ENCODE data around the gene LPCAT1. TPM values are rescaled to one million over a fixed set of nuclear protein-coding genes. Genes with fewer than 3 reads are reported as not detected.

Gene LPCAT1
- total RNA-seq, 6 experiments from 2014 or later: 37.5 to 53.5 (median 44.1) TPM

DNA sequence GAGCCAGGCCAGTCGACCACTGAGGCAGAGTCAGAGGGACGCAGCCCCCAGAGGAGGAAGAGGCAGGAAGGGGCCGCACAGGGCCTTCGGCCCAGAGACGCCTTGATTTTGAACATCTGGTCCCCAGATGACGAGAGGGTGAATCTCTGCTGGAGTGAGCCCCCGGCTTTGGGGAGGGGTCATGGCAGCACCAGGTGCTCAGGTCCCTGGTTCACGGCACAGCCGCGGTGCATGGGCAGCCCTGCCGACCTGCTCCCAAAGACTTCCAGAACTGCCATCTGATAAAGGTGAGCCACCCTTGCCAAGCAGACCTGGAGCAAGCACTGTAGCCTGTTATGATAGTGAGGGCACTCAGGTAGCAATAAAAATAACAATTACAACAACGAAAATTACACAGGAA is 29.8 kb downstream of the LPCAT1 start:
- H3K4me3 Mint-ChIP-seq: no peak overlapping the region
- H3K4me1 Mint-ChIP-seq (ENCODE audit: low read depth): peaks cover 14% of the 10 kb centered on the region
- peaks cover 1% of the 10 kb centered on the region; the same call in 1 of the 2 replicates for H3K27me3 Mint-ChIP-seq (ENCODE audit: insufficient read depth)
- H3K36me3 Mint-ChIP-seq (ENCODE audit: low read depth): peaks cover 20% of the 10 kb centered on the region
- H3K9me3 Mint-ChIP-seq: no peaks in the 10 kb centered on the region
- DNase-seq: no peak
- TF ChIP-seq, protein P1, sequence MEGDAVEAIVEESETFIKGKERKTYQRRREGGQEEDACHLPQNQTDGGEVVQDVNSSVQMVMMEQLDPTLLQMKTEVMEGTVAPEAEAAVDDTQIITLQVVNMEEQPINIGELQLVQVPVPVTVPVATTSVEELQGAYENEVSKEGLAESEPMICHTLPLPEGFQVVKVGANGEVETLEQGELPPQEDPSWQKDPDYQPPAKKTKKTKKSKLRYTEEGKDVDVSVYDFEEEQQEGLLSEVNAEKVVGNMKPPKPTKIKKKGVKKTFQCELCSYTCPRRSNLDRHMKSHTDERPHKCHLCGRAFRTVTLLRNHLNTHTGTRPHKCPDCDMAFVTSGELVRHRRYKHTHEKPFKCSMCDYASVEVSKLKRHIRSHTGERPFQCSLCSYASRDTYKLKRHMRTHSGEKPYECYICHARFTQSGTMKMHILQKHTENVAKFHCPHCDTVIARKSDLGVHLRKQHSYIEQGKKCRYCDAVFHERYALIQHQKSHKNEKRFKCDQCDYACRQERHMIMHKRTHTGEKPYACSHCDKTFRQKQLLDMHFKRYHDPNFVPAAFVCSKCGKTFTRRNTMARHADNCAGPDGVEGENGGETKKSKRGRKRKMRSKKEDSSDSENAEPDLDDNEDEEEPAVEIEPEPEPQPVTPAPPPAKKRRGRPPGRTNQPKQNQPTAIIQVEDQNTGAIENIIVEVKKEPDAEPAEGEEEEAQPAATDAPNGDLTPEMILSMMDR (IDR thresholded peaks at IDR 0.05): no peak
- H3K27ac Mint-ChIP-seq: no peak overlapping the region

DNA sequence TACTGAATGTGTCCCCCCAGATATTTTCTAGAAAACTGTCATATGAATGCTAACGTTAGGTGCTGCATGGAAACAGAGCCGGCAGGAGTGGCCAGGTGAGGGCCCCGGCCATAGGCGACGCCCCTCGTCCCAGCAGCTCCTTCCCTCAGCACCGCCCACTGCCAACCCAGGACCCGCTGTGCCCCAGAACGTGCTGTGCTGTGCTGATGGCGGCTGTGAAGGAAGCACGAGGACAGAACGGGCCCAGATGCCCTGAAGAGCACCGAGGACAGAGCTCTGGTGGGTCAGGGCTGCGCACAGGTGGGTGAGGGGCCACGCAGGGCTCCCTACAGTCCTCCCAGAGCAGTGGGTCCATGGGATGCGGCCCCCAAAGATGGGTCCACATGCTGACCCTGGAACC is 30.3 kb downstream of the LPCAT1 start:
- TF ChIP-seq, protein P1 (IDR thresholded peaks at IDR 0.05): no peak
- DNase-seq: no peak
- peaks cover 1% of the 10 kb centered on the region; the same call in 1 of the 2 replicates for H3K27me3 Mint-ChIP-seq (ENCODE audit: insufficient read depth)
- no peak overlapping the region for H3K27ac Mint-ChIP-seq
- H3K4me3 Mint-ChIP-seq: no peak overlapping the region
- peaks cover 16% of the 10 kb centered on the region for H3K36me3 Mint-ChIP-seq (ENCODE audit: low read depth)
- peaks cover 20% of the 10 kb centered on the region for H3K4me1 Mint-ChIP-seq (ENCODE audit: low read depth)
- H3K9me3 Mint-ChIP-seq: no peaks in the 10 kb centered on the region

DNA sequence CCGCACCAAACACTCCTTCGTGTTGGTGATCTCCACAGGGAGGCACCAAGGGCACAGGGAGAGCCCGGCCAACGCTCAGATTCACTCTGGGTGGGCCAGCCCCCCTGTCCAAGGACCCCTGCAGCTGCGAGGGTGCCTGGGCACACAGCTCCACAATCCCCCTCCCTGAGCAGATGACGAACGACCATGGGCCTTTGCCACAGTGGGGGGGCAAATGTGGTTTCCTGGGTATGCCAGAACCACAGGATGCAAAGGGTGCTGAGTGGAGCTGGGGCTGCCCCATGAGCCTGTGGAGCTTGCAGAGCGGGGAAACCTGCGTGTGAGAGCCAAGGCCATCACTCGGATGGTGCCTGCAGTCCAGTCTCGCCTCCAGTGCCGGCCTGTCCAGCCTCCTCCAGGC is 31.0 kb downstream of the LPCAT1 start:
- Mint-ChIP-seq H3K36me3 (ENCODE audit: low read depth) (peaks cover 16% of the 10 kb centered on the region), H3K4me1 (ENCODE audit: low read depth) (peaks cover 22% of the 10 kb centered on the region), H3K4me3 (no peak overlapping the region), H3K9me3 (no peaks in the 10 kb centered on the region), H3K27ac (no peak overlapping the region), H3K27me3 (ENCODE audit: insufficient read depth) (peaks cover 1% of the 10 kb centered on the region; the same call in 1 of the 2 replicates)
- DNase-seq: no peak
- TF ChIP-seq, protein P1 (IDR thresholded peaks at IDR 0.05): no peak

DNA sequence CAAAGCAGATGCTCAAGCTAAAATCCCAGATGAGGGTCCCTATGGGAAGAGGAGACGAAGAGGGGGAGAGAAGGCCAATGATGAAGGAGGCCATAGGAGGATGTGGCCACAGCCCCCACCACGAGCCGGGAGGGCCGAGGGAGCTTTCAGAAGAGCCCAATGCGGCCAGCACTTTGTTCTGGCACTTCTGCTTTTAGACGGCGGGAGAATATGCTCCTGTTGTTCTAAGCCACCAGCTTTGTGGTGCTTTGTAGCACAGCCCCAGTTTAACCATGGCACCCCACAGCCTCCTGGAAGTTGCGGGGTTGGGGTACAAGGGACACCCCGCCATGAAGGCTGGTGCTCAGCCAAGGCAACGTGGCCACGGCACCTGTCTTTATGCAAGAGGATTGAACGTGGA is 33.4 kb downstream of the LPCAT1 start:
- H3K27ac Mint-ChIP-seq: peak overlapping the region; percentile 61
- H3K4me1 Mint-ChIP-seq (ENCODE audit: low read depth): peaks cover 22% of the 10 kb centered on the region
- DNase-seq: no peak
- H3K27me3 Mint-ChIP-seq (ENCODE audit: insufficient read depth): peaks cover 1% of the 10 kb centered on the region; the same call in 1 of the 2 replicates
- H3K4me3 Mint-ChIP-seq: no peak overlapping the region
- peaks cover 16% of the 10 kb centered on the region for H3K36me3 Mint-ChIP-seq (ENCODE audit: low read depth)
- no peaks in the 10 kb centered on the region for H3K9me3 Mint-ChIP-seq
- TF ChIP-seq, protein P1 (IDR thresholded peaks at IDR 0.05): no peak

DNA sequence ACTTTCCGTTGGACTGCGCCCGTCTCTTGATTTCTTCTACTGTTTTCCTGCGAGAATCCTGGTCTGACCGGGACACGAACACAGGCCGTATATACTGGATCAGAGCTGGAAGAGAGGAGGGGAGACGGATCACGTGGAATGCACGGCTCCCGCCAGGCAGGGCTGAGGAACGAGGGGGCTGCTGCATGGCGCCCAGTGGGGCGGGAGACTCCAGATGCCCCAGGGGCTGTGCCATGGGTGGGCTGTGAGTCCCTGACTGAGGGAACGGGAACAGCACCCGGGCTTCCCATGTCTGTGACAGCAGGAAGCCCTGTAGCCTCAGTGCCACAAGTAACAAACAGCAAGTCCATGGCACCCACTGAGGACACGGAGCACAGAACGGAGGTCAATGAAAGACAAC is 34.0 kb downstream of the LPCAT1 start:
- TF ChIP-seq, protein P1 (IDR thresholded peaks at IDR 0.05): no peak
- peaks cover 16% of the 10 kb centered on the region for H3K36me3 Mint-ChIP-seq (ENCODE audit: low read depth)
- DNase-seq: no peak
- H3K4me3 Mint-ChIP-seq: peak overlapping the region; percentile 57
- H3K27ac Mint-ChIP-seq: peak overlapping the region; percentile 88
- peaks cover 22% of the 10 kb centered on the region for H3K4me1 Mint-ChIP-seq (ENCODE audit: low read depth)
- H3K27me3 Mint-ChIP-seq (ENCODE audit: insufficient read depth): peaks cover 1% of the 10 kb centered on the region; the same call in 1 of the 2 replicates
- no peaks in the 10 kb centered on the region for H3K9me3 Mint-ChIP-seq
